Upper lobe of left lung (tissue), 6 donors: ENCODE results near the gene MORN1. TPM values are rescaled to one million over a fixed set of nuclear protein-coding genes. Genes with fewer than 3 reads are reported as not detected.

Experiments
- ATAC-seq, 2 donors: fragments of 200-7000 bp; cut with Tn5 transposase; one replicate each; pipeline ENCODE4 v1.9.1; 2022; ENCODE audit warnings: mild to moderate bottlenecking in 2 of 2, moderate library complexity in 2 of 2; ENCODE audit not compliant: low FRiP score in 2 of 2
- DNase-seq, 2 donors: peaks; one replicate each; pipeline ENCODE4 v3.0.0-alpha.2; 2019 to 2020
- H3K27ac ChIP-seq, 4 donors: fragments of 200-600 bp; sonication (generic); one replicate each; pipeline ENCODE4 v1.5.1; 2016 to 2019
- H3K27me3 ChIP-seq, 4 donors: fragments of 200-600 bp; sonication (generic); one replicate each; pipeline ENCODE4 v1.5.1; 2017 to 2019
- H3K36me3 ChIP-seq, 4 donors: fragments of 200-600 bp; sonication (generic); one replicate each; pipeline ENCODE4 v1.5.1; 2016 to 2019
- H3K4me1 ChIP-seq, 4 donors: fragments of 200-600 bp; sonication (generic); one replicate each; pipeline ENCODE4 v1.5.1; 2018 to 2019
- H3K4me3 ChIP-seq, 4 donors: fragments of 200-600 bp; sonication (generic); one replicate each; pipeline ENCODE4 v1.5.1; 2017 to 2019; ENCODE audit warnings: mild to moderate bottlenecking in 2 of 4, moderate library complexity in 1 of 4
- H3K9me3 ChIP-seq, 4 donors: fragments of 200-600 bp; sonication (generic); one replicate each; pipeline ENCODE4 v1.5.1; 2018 to 2019
- EP300 ChIP-seq, 4 donors: sonication (generic); formaldehyde crosslinking; IDR thresholded peaks; one replicate each; pipeline ENCODE4 v1.5.1; 2017; ENCODE audit warnings: antibody characterized with exemption in 4 of 4, control low read depth in 2 of 4
- POLR2A ChIP-seq, 4 donors: fragments of 450-650 bp; IDR thresholded peaks; one replicate each; pipeline ENCODE4 v1.5.1; 2016 to 2017; ENCODE audit warnings: antibody characterized with exemption in 4 of 4, mild to moderate bottlenecking in 2 of 4
- POLR2AphosphoS5 ChIP-seq, 2 donors: sonication (generic); formaldehyde crosslinking; IDR thresholded peaks; one replicate each; pipeline ENCODE4 v1.5.1; 2017; ENCODE audit warnings: antibody characterized with exemption in 2 of 2
- WGBS, 2 donors: methylation state at CpG; one replicate each; pipeline ENCODE4 v1.1.5; 2017 to 2018; 5-methylcytosine and 5-hydroxymethylcytosine counted together
- total RNA-seq, 6 donors: library from RNA; depleted of rRNA in 4 of 6; stranded (reverse); fragments of >200 nt in 4 of 6; gene quantifications; one replicate each; pipeline versions ENCODE4 v1.1.0 to v1.2.1, GENCODE V29; 2016 to 2021
- TF ChIP-seq, protein P1 (sequence below), 6 experiments: fragments of 450-650 bp in 4 of 6; fragments of 200-600 bp in 2 of 6; sonication (generic) in 2 of 6; IDR thresholded peaks; one replicate each; pipeline ENCODE4 v1.5.1; 2016 to 2019; ENCODE audit warnings: antibody characterized with exemption in 6 of 6
- donor health status: DM: no; HTN: no; CAD: no; lungs with moderate emphysema.
- donor health status: DM: no; HTN: yes; CAD: no; lungs with severe emphysema.

Gene MORN1
- total RNA-seq, 6 donors from 2014 or later = 8.5 to 23.4 (median 14.6) TPM

DNA sequence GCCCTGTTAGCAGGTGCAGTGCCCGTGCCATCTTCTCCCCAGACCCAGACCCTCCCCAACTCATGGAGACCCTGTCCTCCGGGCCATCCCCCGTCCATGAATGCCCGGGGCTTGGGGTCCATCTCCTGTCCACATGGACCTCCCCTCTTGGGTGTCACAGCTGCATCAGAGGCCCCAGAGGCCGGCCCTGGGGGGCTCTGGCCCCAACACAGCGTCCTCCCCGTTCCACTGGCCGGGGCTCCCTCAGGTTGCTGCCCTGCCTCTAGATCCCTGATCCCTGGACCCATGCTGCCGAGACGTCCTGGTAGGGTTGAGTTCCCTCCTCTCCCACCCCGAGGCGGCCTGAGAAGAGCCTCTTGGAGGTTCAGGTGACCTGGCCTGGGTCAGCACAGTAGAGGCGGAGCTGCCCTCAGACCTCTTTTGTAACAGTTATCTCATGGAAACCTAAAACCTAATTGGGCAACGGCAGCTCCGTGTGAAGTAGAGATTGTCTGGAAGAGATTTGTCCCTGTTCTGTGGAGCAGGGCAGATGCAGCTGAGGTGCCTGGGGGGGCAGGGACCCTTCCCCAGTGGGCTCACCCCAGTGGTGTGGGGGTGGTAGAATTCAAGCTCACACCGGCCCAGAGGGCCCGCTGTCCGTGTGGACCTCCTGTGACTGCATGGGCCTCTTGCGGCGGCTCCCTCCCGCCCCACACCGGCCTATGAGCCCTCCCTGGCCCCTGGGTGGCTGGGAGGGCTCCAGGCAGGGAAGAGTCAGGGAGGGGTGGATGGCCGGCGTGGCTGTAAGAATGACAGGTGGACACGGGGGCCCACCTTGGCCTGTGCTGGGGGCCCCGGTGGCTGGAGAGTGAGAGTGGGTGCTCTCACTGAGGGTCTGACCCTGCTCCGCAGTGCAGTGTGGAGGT, 107.1 kb downstream of the MORN1 start:
- ATAC-seq = peak in 1 of 2 donors; percentile 11
- no peaks in the 10 kb centered on the region for H3K36me3 ChIP-seq
- H3K9me3 ChIP-seq = no peaks in the 10 kb centered on the region
- peak in 1 of 2 donors; percentile 60 for DNase-seq
- H3K27ac ChIP-seq = peak overlapping the region in 2 of 4 donors; percentile 13 to 40
- peaks cover 23 to 58% (median 48%) of the 10 kb centered on the region in 4 donors for H3K4me1 ChIP-seq
- H3K4me3 ChIP-seq = no peak overlapping the region
- TF ChIP-seq POLR2AphosphoS5 (IDR thresholded peaks at IDR 0.05) (no peak), EP300 (IDR thresholded peaks at IDR 0.05) (no peak), POLR2A (IDR thresholded peaks at IDR 0.05) (no peak)
- TF ChIP-seq, protein P1, sequence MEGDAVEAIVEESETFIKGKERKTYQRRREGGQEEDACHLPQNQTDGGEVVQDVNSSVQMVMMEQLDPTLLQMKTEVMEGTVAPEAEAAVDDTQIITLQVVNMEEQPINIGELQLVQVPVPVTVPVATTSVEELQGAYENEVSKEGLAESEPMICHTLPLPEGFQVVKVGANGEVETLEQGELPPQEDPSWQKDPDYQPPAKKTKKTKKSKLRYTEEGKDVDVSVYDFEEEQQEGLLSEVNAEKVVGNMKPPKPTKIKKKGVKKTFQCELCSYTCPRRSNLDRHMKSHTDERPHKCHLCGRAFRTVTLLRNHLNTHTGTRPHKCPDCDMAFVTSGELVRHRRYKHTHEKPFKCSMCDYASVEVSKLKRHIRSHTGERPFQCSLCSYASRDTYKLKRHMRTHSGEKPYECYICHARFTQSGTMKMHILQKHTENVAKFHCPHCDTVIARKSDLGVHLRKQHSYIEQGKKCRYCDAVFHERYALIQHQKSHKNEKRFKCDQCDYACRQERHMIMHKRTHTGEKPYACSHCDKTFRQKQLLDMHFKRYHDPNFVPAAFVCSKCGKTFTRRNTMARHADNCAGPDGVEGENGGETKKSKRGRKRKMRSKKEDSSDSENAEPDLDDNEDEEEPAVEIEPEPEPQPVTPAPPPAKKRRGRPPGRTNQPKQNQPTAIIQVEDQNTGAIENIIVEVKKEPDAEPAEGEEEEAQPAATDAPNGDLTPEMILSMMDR (IDR thresholded peaks at IDR 0.05) = no peak
- 82 to 86% methylated on average over 7 to 27 of the region's 27 CpGs for WGBS, 2 donors
- H3K27me3 ChIP-seq = no peaks in the 10 kb centered on the region

DNA sequence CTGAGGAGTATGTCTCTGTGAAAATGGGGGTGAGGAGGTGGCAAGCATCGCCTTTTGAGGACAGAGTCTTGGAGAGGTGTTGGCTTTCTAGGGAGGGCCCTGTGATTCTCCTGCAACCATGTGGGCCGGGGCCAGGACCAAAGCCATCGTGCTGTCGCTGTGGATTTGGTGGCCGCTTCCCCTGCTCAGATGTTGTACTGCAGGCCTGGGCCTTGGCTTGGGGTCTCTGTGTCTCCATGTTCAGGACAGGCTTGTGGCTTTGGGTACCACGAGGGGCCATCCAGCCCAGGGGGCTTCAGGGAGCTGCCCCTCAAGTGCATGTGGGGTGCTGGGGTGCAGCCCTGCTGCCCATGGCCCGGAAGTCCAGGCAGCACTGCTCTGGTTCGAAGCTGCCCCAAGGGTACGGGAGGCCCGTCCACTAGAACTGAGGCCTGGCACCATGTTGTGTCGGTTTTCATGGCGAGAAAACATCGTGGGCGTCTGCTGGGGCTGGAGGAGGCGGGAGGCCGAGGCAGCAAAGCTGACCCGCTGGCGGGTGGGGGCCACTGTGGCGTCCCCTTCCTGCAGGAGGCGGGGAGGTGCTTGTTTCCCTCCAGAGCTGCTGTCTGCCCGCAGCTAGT, 107.9 kb downstream of the MORN1 start:
- peak overlapping the region in 1 of 4 donors; percentile 40 for H3K27ac ChIP-seq
- no peaks in the 10 kb centered on the region for H3K9me3 ChIP-seq
- H3K4me3 ChIP-seq = no peak overlapping the region
- no peaks in the 10 kb centered on the region for H3K36me3 ChIP-seq
- TF ChIP-seq POLR2A (IDR thresholded peaks at IDR 0.05) (no peak), EP300 (IDR thresholded peaks at IDR 0.05) (no peak), POLR2AphosphoS5 (IDR thresholded peaks at IDR 0.05) (no peak)
- TF ChIP-seq, protein P1 (IDR thresholded peaks at IDR 0.05) = no peak
- DNase-seq (peak in 1 of 2 donors; percentile 64), ATAC-seq (no peak)
- WGBS, 2 donors = 78 to 100% methylated on average over 1 to 16 of the region's 21 CpGs
- H3K27me3 ChIP-seq = no peaks in the 10 kb centered on the region
- peaks cover 26 to 58% (median 48%) of the 10 kb centered on the region in 4 donors for H3K4me1 ChIP-seq

DNA sequence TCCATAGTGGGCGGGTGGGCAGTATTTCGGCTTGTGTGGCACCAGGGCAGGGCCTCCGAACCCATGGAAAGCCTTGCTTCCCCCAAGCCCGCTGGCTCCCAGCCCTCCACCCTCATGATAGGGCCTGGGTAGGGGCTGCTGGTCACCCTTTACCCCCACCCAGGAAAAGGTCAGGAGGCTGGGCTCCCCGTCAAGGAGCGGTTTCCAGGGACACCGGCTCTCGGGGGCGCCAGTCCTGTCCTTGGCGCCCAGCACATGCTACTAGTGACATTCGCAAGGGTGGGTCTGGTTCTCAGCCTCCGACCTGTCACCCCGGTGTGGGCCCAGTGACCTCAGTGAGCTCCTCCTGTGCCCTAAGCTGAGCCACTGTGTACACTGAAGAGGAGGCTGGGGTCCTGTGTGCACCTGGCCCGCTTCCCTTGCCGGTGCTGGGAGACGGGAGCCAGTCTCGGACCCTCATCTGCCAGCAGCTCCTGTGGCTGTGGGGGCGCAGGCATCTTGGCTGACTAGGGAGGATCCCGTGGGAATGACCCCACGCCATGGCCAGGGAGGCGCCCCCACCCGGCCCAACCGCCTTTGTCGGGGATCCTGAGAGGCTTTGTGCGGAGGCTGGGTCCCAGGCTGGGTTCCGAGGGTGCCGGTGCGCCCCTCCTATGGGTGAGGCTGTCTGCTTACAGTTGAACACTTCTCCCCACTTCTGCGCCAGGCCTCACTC, 108.6 kb downstream of the MORN1 start:
- Histone ChIP-seq H3K36me3 (peaks cover 0 to 2% (median 0%) of the 10 kb centered on the region in 4 donors), H3K9me3 (no peaks in the 10 kb centered on the region), H3K4me1 (peaks cover 27 to 58% (median 48%) of the 10 kb centered on the region in 4 donors), H3K4me3 (no peak overlapping the region), H3K27me3 (no peaks in the 10 kb centered on the region), H3K27ac (no peak overlapping the region)
- TF ChIP-seq POLR2AphosphoS5 (IDR thresholded peaks at IDR 0.05) (no peak), POLR2A (IDR thresholded peaks at IDR 0.05) (no peak)
- DNase-seq (peak in 1 of 2 donors; percentile 78), ATAC-seq (no peak)
- 95 to 96% methylated on average over 9 to 27 of the region's 29 CpGs for WGBS, 2 donors

DNA sequence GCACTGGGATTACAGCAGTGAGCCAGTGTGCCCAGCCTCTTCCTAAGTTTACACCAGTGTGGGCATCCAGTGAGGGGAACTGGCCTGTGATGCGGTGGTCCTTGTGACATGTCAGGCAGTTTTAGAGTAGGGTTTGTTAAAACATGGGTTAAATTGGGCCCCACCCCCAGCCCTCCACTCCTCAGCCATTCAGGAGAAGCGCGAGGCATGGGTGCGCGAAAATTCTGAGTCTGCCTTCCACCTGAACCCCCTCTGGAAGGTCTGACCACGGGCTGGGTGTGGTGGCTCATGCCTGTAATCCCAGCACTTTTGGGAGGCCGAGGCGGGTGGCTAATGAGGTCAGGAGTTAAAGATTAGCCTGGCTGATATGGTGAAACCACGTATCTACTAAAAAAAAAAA, 111.5 kb downstream of the MORN1 start:
- peaks cover 53 to 78% (median 73%) of the 10 kb centered on the region in 4 donors for H3K4me1 ChIP-seq
- peak overlapping the region; percentile 80 to 90 (median 84) for H3K27ac ChIP-seq
- ATAC-seq (no peak), DNase-seq (peak in 1 of 2 donors; percentile 64)
- H3K4me3 ChIP-seq = no peak overlapping the region
- H3K27me3 ChIP-seq = no peaks in the 10 kb centered on the region
- H3K36me3 ChIP-seq = peaks cover 0 to 5% (median 0%) of the 10 kb centered on the region in 4 donors
- no peak for TF ChIP-seq POLR2AphosphoS5 (IDR thresholded peaks at IDR 0.05)
- no peak for TF ChIP-seq POLR2A (IDR thresholded peaks at IDR 0.05)
- TF ChIP-seq EP300 (IDR thresholded peaks at IDR 0.05) = no peak
- TF ChIP-seq, protein P1 (IDR thresholded peaks at IDR 0.05) = no peak
- 37 to 38% methylated on average over 9 of the region's 9 CpGs for WGBS, 2 donors
- H3K9me3 ChIP-seq = no peaks in the 10 kb centered on the region
